ENCODE results near the gene IL12RB2.

The IL12RB2 gene

GRCh38 chr1:67372898-67373297 lies 65.2 kb downstream of the IL12RB2 start:
- Histone ChIP-seq H3K36me3 (ENCODE audit: insufficient read depth, low read length) (no peaks in the 10 kb centered on the region), H3K27ac (ENCODE audit: low read depth, low read length) (no peak overlapping the region)

GRCh38 chr1:67376381-67376780 lies 68.7 kb downstream of the IL12RB2 start:
- Histone ChIP-seq H3K27me3 (ENCODE audit: insufficient read depth, low read length) (no peaks in the 10 kb centered on the region), H3K27ac (ENCODE audit: low read depth, low read length) (no peak overlapping the region)
- 84% methylated on average over 2 of the region's 3 CpGs for WGBS

More at GRCh38 chr1:67372898-67373297, 65.2 kb downstream of the IL12RB2 start:
- Histone ChIP-seq H3K27me3 (ENCODE audit: insufficient read depth, low read length) (no peaks in the 10 kb centered on the region), H3K4me3 (ENCODE audit: low read length) (no peak overlapping the region), H3K4me1 (ENCODE audit: insufficient read depth, low read length) (peaks cover 19% of the 10 kb centered on the region), H3K9me3 (ENCODE audit: insufficient read depth, low read depth, low read length) (no peaks in the 10 kb centered on the region), H3K9ac (ENCODE audit: low read depth, low read length) (no peak overlapping the region)

GRCh38 chr1:67377253-67377652 lies 69.6 kb downstream of the IL12RB2 start:
- H3K36me3 ChIP-seq (ENCODE audit: insufficient read depth, low read length) = no peaks in the 10 kb centered on the region
- no peaks in the 10 kb centered on the region for H3K27me3 ChIP-seq (ENCODE audit: insufficient read depth, low read length)
- H3K4me3 ChIP-seq (ENCODE audit: low read length) = no peak overlapping the region
- peaks cover 9% of the 10 kb centered on the region for H3K4me1 ChIP-seq (ENCODE audit: insufficient read depth, low read length)
- no peak overlapping the region for H3K27ac ChIP-seq (ENCODE audit: low read depth, low read length)
- WGBS = 80% methylated on average over 1 of the region's 1 CpG
- no peaks in the 10 kb centered on the region for H3K9me3 ChIP-seq (ENCODE audit: insufficient read depth, low read depth, low read length)
- no peak overlapping the region for H3K9ac ChIP-seq (ENCODE audit: low read depth, low read length)

More at GRCh38 chr1:67376381-67376780, 68.7 kb downstream of the IL12RB2 start:
- Histone ChIP-seq H3K9ac (ENCODE audit: low read depth, low read length) (no peak overlapping the region), H3K4me3 (ENCODE audit: low read length) (no peak overlapping the region), H3K9me3 (ENCODE audit: insufficient read depth, low read depth, low read length) (no peaks in the 10 kb centered on the region), H3K4me1 (ENCODE audit: insufficient read depth, low read length) (peaks cover 16% of the 10 kb centered on the region), H3K36me3 (ENCODE audit: insufficient read depth, low read length) (no peaks in the 10 kb centered on the region)

- H3K27ac ChIP-seq (ENCODE audit: low read depth, low read length) = no peak overlapping the region
- WGBS = 96% methylated on average over 4 of the region's 4 CpGs
- H3K9ac ChIP-seq (ENCODE audit: low read depth, low read length) = no peak overlapping the region
- H3K9me3 ChIP-seq (ENCODE audit: insufficient read depth, low read depth, low read length) = peaks cover 19% of the 10 kb centered on the region
- no peaks in the 10 kb centered on the region for H3K27me3 ChIP-seq (ENCODE audit: insufficient read depth, low read length)
- peaks cover 2% of the 10 kb centered on the region; the same call in 1 of the 2 replicates for H3K36me3 ChIP-seq (ENCODE audit: insufficient read depth, low read length)
- no peak overlapping the region for H3K4me3 ChIP-seq (ENCODE audit: low read length)
- H3K4me1 ChIP-seq (ENCODE audit: insufficient read depth, low read length) = peaks cover 9% of the 10 kb centered on the region
Measured at GRCh38 chr1:67381154-67381553, 73.5 kb downstream of the IL12RB2 start.

- peaks cover 2% of the 10 kb centered on the region; the same call in 1 of the 2 replicates for H3K36me3 ChIP-seq (ENCODE audit: insufficient read depth, low read length)
- peaks cover 2% of the 10 kb centered on the region; the same call in 1 of the 2 replicates for H3K4me1 ChIP-seq (ENCODE audit: insufficient read depth, low read length)
- H3K9ac ChIP-seq (ENCODE audit: low read depth, low read length) = no peak overlapping the region
- no peak overlapping the region for H3K4me3 ChIP-seq (ENCODE audit: low read length)
- H3K9me3 ChIP-seq (ENCODE audit: insufficient read depth, low read depth, low read length) = peaks cover 19% of the 10 kb centered on the region
- no peak overlapping the region for H3K27ac ChIP-seq (ENCODE audit: low read depth, low read length)
- WGBS = 89% methylated on average over 1 of the region's 1 CpG
- no peaks in the 10 kb centered on the region for H3K27me3 ChIP-seq (ENCODE audit: insufficient read depth, low read length)
Measured at GRCh38 chr1:67382292-67382691, 74.6 kb downstream of the IL12RB2 start.

GRCh38 chr1:67383999-67384638 lies 76.4 kb downstream of the IL12RB2 start:
- Histone ChIP-seq H3K36me3 (ENCODE audit: insufficient read depth, low read length) (peaks cover 2% of the 10 kb centered on the region; the same call in 1 of the 2 replicates), H3K27me3 (ENCODE audit: insufficient read depth, low read length) (no peaks in the 10 kb centered on the region), H3K27ac (ENCODE audit: low read depth, low read length) (no peak overlapping the region), H3K4me1 (ENCODE audit: insufficient read depth, low read length) (peaks cover 2% of the 10 kb centered on the region; the same call in 1 of the 2 replicates), H3K4me3 (ENCODE audit: low read length) (no peak overlapping the region), H3K9me3 (ENCODE audit: insufficient read depth, low read depth, low read length) (peaks cover 19% of the 10 kb centered on the region), H3K9ac (ENCODE audit: low read depth, low read length) (no peak overlapping the region)
- 92% methylated on average over 1 of the region's 2 CpGs for WGBS

- no peak overlapping the region for H3K9ac ChIP-seq (ENCODE audit: low read depth, low read length)
- H3K4me1 ChIP-seq (ENCODE audit: insufficient read depth, low read length) = peaks cover 15% of the 10 kb centered on the region
- H3K4me3 ChIP-seq (ENCODE audit: low read length) = no peak overlapping the region
- no peaks in the 10 kb centered on the region for H3K27me3 ChIP-seq (ENCODE audit: insufficient read depth, low read length)
- no peak overlapping the region for H3K27ac ChIP-seq (ENCODE audit: low read depth, low read length)
- 47% methylated on average over 3 of the region's 3 CpGs for WGBS
- H3K9me3 ChIP-seq (ENCODE audit: insufficient read depth, low read depth, low read length) = no peaks in the 10 kb centered on the region
- peaks cover under 1% of the 10 kb centered on the region for H3K36me3 ChIP-seq (ENCODE audit: insufficient read depth, low read length)
Measured at GRCh38 chr1:67390041-67390887, 82.6 kb downstream of the IL12RB2 start.

GRCh38 chr1:67393240-67393639 lies 85.6 kb downstream of the IL12RB2 start:
- Histone ChIP-seq H3K9ac (ENCODE audit: low read depth, low read length) (no peak overlapping the region), H3K4me1 (ENCODE audit: insufficient read depth, low read length) (peaks cover 16% of the 10 kb centered on the region), H3K4me3 (ENCODE audit: low read length) (no peak overlapping the region), H3K27ac (ENCODE audit: low read depth, low read length) (no peak overlapping the region), H3K27me3 (ENCODE audit: insufficient read depth, low read length) (no peaks in the 10 kb centered on the region), H3K9me3 (ENCODE audit: insufficient read depth, low read depth, low read length) (no peaks in the 10 kb centered on the region), H3K36me3 (ENCODE audit: insufficient read depth, low read length) (peaks cover 7% of the 10 kb centered on the region)
- 92% methylated on average over 12 of the region's 12 CpGs for WGBS

GRCh38 chr1:67393737-67394136 lies 86.1 kb downstream of the IL12RB2 start:
- H3K9me3 ChIP-seq (ENCODE audit: insufficient read depth, low read depth, low read length) = no peaks in the 10 kb centered on the region
- H3K4me1 ChIP-seq (ENCODE audit: insufficient read depth, low read length) = peaks cover 21% of the 10 kb centered on the region
- H3K9ac ChIP-seq (ENCODE audit: low read depth, low read length) = no peak overlapping the region
- H3K27me3 ChIP-seq (ENCODE audit: insufficient read depth, low read length) = no peaks in the 10 kb centered on the region
- H3K27ac ChIP-seq (ENCODE audit: low read depth, low read length) = no peak overlapping the region
- H3K36me3 ChIP-seq (ENCODE audit: insufficient read depth, low read length) = peaks cover 7% of the 10 kb centered on the region
- H3K4me3 ChIP-seq (ENCODE audit: low read length) = no peak overlapping the region
- WGBS = 92% methylated on average over 3 of the region's 3 CpGs

- Histone ChIP-seq H3K9me3 (ENCODE audit: insufficient read depth, low read depth, low read length) (no peaks in the 10 kb centered on the region), H3K4me1 (ENCODE audit: insufficient read depth, low read length) (peaks cover 23% of the 10 kb centered on the region), H3K27me3 (ENCODE audit: insufficient read depth, low read length) (no peaks in the 10 kb centered on the region), H3K36me3 (ENCODE audit: insufficient read depth, low read length) (peaks cover 7% of the 10 kb centered on the region), H3K4me3 (ENCODE audit: low read length) (no peak overlapping the region), H3K9ac (ENCODE audit: low read depth, low read length) (no peak overlapping the region), H3K27ac (ENCODE audit: low read depth, low read length) (no peak overlapping the region)
- 92% methylated on average over 4 of the region's 4 CpGs for WGBS
Measured at GRCh38 chr1:67394548-67394947, 86.9 kb downstream of the IL12RB2 start.
